GM12878 (cell line): ENCODE data around the gene KRAS. TPM values are rescaled to one million over a fixed set of nuclear protein-coding genes. Genes with fewer than 3 reads are reported as not detected.

Experiments used
- polyA plus RNA-seq, 11 experiments: library from polyadenylated mRNA; depleted of rRNA in 4 of 11; unstranded in 6 of 11; stranded (reverse) in 5 of 11; fragments of >200 nt; fragmentation: Nextera tagmentation in 4 of 11; fragmentation: Illumina TruSeq in 1 of 11; extraction: Ambion mirVana in 4 of 11; extraction: Trizol in 1 of 11; gene quantifications; 1 replicate in 1 of 11; 2 replicates in 10 of 11; pipeline versions ENCODE4 v1.2.1 to v1.2.3, GENCODE V29; 2011 to 2016; ENCODE audit warnings: inconsistent platforms in 2 of 11, missing spikeins in 2 of 11, low read depth in 1 of 11
- total RNA-seq, 4 experiments: library from RNA; depleted of rRNA in 3 of 4; stranded (reverse); fragments of >200 nt in 3 of 4; fragmentation: Illumina TruSeq in 1 of 4; extraction: Trizol in 1 of 4; gene quantifications; 2 replicates each; pipeline versions ENCODE4 v1.2.1 to v1.2.3, GENCODE V29; 2013 to 2021

The KRAS gene
- total and polyA plus RNA-seq, 10 of the 15 experiments (the other 5 are each of a cell fraction or from before 2014, with no cell fraction given) = 3.1 to 23.8 (median 8.0) TPM

Other genes with a start within 250 kb of the KRAS start
- gene DNAI7, start 55.8 kb downstream of the KRAS start, total RNA-seq (2014; rRNA removed) = 0.05 TPM in 1 of 2 replicates, not detected in the other
- not detected in 2 replicates for gene DNAI7, start 55.8 kb downstream of the KRAS start, total RNA-seq (2014; rRNA removed; fragmentation: Illumina TruSeq; extraction: Trizol)
- gene DNAI7, start 55.8 kb downstream of the KRAS start, total RNA-seq (2021) = not detected in 2 replicates
- gene DNAI7, start 55.8 kb downstream of the KRAS start, polyA plus RNA-seq (2011; rRNA removed) = 0.04 TPM in 1 of 2 replicates, not detected in the other
- 0.07 TPM in 1 of 2 replicates, not detected in the other for gene DNAI7, start 55.8 kb downstream of the KRAS start, polyA plus RNA-seq (2014; fragmentation: Illumina TruSeq; extraction: Trizol)
- gene DNAI7, start 55.8 kb downstream of the KRAS start, polyA plus RNA-seq (2014; fragmentation: Nextera tagmentation; extraction: Ambion mirVana) = under 1 TPM; 0.11 to 0.48 TPM
- 0.05 and 0.08 TPM in 2 replicates for gene DNAI7, start 55.8 kb downstream of the KRAS start, polyA plus RNA-seq (2014; rRNA removed)
- under 1 TPM; 0.15 to 0.29 TPM for gene DNAI7, start 55.8 kb downstream of the KRAS start, polyA plus RNA-seq (2016; fragmentation: Nextera tagmentation; extraction: Ambion mirVana)
- 16.3 and 18.1 TPM in 2 replicates for gene ETFRF1, start 55.7 kb downstream of the KRAS start, total RNA-seq (2014; rRNA removed)
- gene ETFRF1, start 55.7 kb downstream of the KRAS start, total RNA-seq (2014; rRNA removed; fragmentation: Illumina TruSeq; extraction: Trizol) = 22.4 and 23.8 TPM in 2 replicates
- 11.8 and 12.0 TPM in 2 replicates for gene ETFRF1, start 55.7 kb downstream of the KRAS start, total RNA-seq (2021)
- gene ETFRF1, start 55.7 kb downstream of the KRAS start, polyA plus RNA-seq (2011; rRNA removed) = 9.9 and 21.5 TPM in 2 replicates
- gene ETFRF1, start 55.7 kb downstream of the KRAS start, polyA plus RNA-seq (2014; fragmentation: Illumina TruSeq; extraction: Trizol) = 30.1 and 38.2 TPM in 2 replicates
- 10 to 100 TPM; 48.2 to 59.6 TPM for gene ETFRF1, start 55.7 kb downstream of the KRAS start, polyA plus RNA-seq (2014; fragmentation: Nextera tagmentation; extraction: Ambion mirVana)
- gene ETFRF1, start 55.7 kb downstream of the KRAS start, polyA plus RNA-seq (2014; rRNA removed) = 11.2 and 16.3 TPM in 2 replicates
- 10 to 100 TPM; 36.9 to 44.5 TPM for gene ETFRF1, start 55.7 kb downstream of the KRAS start, polyA plus RNA-seq (2016; fragmentation: Nextera tagmentation; extraction: Ambion mirVana)